Glomerular visceral epithelial cell (primary cell): ENCODE measurements around the gene EDN2.

ENCODE experiments used
- DNase-seq: peaks from one replicate; pipeline ENCODE4 v3.0.0-alpha.2; 2016; ENCODE audit errors: extremely low spot score

EDN2 gene

GRCh38 chr1:41498804-41499203, 14.3 kb upstream of the EDN2 start:
- peak; percentile 96 for DNase-seq

- peak; percentile 71 for DNase-seq
Observed at GRCh38 chr1:41498391-41498790, 13.9 kb upstream of the EDN2 start.

- peak; percentile 42 for DNase-seq
Observed at GRCh38 chr1:41497461-41498030, 13.1 kb upstream of the EDN2 start.

GRCh38 chr1:41497056-41497440, 12.6 kb upstream of the EDN2 start:
- DNase-seq = peak; percentile 53

GRCh38 chr1:41496080-41497055, 11.9 kb upstream of the EDN2 start:
- DNase-seq = peak; percentile 92

- no peak for DNase-seq
Observed at GRCh38 chr1:41495210-41495948, 10.9 kb upstream of the EDN2 start.

- no peak for DNase-seq
Observed at GRCh38 chr1:41494351-41495209, 10.1 kb upstream of the EDN2 start.

- DNase-seq = no peak
Observed at GRCh38 chr1:41493626-41494350, 9.3 kb upstream of the EDN2 start.

GRCh38 chr1:41493117-41493536, 8.6 kb upstream of the EDN2 start:
- DNase-seq = peak; percentile 97

GRCh38 chr1:41492341-41492848, 7.9 kb upstream of the EDN2 start:
- no peak for DNase-seq

GRCh38 chr1:41490911-41491310, 6.4 kb upstream of the EDN2 start:
- peak; percentile 81 for DNase-seq

GRCh38 chr1:41489561-41489960, 5.1 kb upstream of the EDN2 start:
- no peak for DNase-seq

- DNase-seq = no peak
Observed at GRCh38 chr1:41488040-41488951, 3.8 kb upstream of the EDN2 start.

GRCh38 chr1:41487126-41488039, 2.9 kb upstream of the EDN2 start:
- DNase-seq = peak; percentile 57

- DNase-seq = peak; percentile 96
Observed at GRCh38 chr1:41486371-41487125, 2.1 kb upstream of the EDN2 start.

GRCh38 chr1:41486053-41486370, 1.5 kb upstream of the EDN2 start:
- DNase-seq = no peak

- DNase-seq = peak; percentile 91
Observed at GRCh38 chr1:41485605-41486004, 1.1 kb upstream of the EDN2 start.

- no peak for DNase-seq
Observed at GRCh38 chr1:41483960-41484401, 502 bp downstream of the EDN2 start.
